OCI-LY7 (cell line): ENCODE data around the gene QRFP. TPM values are rescaled to one million over a fixed set of nuclear protein-coding genes. Genes with fewer than 3 reads are reported as not detected.

Experiments
- BruUV-seq: library from RNA; stranded (reverse); fragments of 400-500 nt; replicated peaks from 2 replicates; lab custom pipeline; 2021; lab: Mats Ljungman, UMichigan
- CTCF ChIA-PET: fragments of 300-600 bp; sonication (Branson Sonifier 250); formaldehyde crosslinking; loops from one replicate; lab custom pipeline; 2022; ENCODE audit warnings: antibody characterized with exemption; ENCODE audit not compliant: unreplicated experiment; lab: Charles Lee
- POLR2A ChIA-PET: fragments of 300-600 bp; sonication (Branson Sonifier 250); formaldehyde crosslinking; loops from one replicate; lab custom pipeline; 2022; ENCODE audit warnings: antibody characterized with exemption; lab: Charles Lee
- DNase-seq: peaks from one replicate; pipeline ENCODE4 v3.0.0-alpha.2; 2015; ENCODE audit warnings: low spot score
- H2AFZ ChIP-seq: fragments of 200-600 bp; sonication (generic), shearing (Covaris generic); 2 replicates; pipeline ENCODE4 v1.6.1; 2014; ENCODE audit warnings: mild to moderate bottlenecking, antibody characterized with exemption, low read length, moderate library complexity
- H3K27ac ChIP-seq: fragments of 200-600 bp; sonication (generic); 2 replicates; pipeline ENCODE4 v1.5.1; 2014; ENCODE audit warnings: mixed run types, low read depth, mild to moderate bottlenecking, moderate library complexity, low read length, inconsistent platforms; ENCODE audit not compliant: poor library complexity, severe bottlenecking
- H3K36me3 ChIP-seq: fragments of 200-600 bp; sonication (generic); 2 replicates; pipeline ENCODE4 v1.6.1; 2014; ENCODE audit warnings: mild to moderate bottlenecking, antibody characterized with exemption, low read length, moderate library complexity, mixed read lengths; ENCODE audit not compliant: insufficient read depth
- H3K4me1 ChIP-seq: fragments of 200-600 bp; sonication (generic); 2 replicates; pipeline ENCODE4 v1.5.1; 2014; ENCODE audit warnings: mild to moderate bottlenecking, low read length; ENCODE audit not compliant: insufficient read depth, poor library complexity, severe bottlenecking
- H3K4me2 ChIP-seq: fragments of 200-600 bp; sonication (generic); 2 replicates; pipeline ENCODE4 v1.6.1; 2014; ENCODE audit warnings: mild to moderate bottlenecking, low read length
- H3K4me3 ChIP-seq: fragments of 200-600 bp; sonication (generic); 2 replicates; pipeline ENCODE4 v1.5.1; 2014; ENCODE audit warnings: mild to moderate bottlenecking, low read depth, low read length; ENCODE audit not compliant: poor library complexity, severe bottlenecking
- H3K79me2 ChIP-seq: fragments of 200-600 bp; sonication (generic); 2 replicates; pipeline ENCODE4 v1.6.1; 2016; ENCODE audit warnings: low read depth, mild to moderate bottlenecking, low read length, moderate library complexity, mixed read lengths; ENCODE audit not compliant: insufficient read depth
- H3K9me2 ChIP-seq: fragments of 200-600 bp; sonication (generic); 2 replicates; pipeline ENCODE4 v1.6.1; 2016; ENCODE audit warnings: mild to moderate bottlenecking, low read length, mixed read lengths; ENCODE audit not compliant: insufficient read depth
- H3K9me3 ChIP-seq: fragments of 200-600 bp; sonication (generic); 2 replicates; pipeline ENCODE4 v1.6.1; 2014; ENCODE audit warnings: mild to moderate bottlenecking, mixed run types, low read length, mixed read lengths
- H4K20me1 ChIP-seq: fragments of 200-600 bp; sonication (generic); 2 replicates; pipeline ENCODE4 v1.6.1; 2014; ENCODE audit warnings: mild to moderate bottlenecking, antibody characterized with exemption, low read length, moderate library complexity, mixed read lengths; ENCODE audit not compliant: insufficient read depth
- CTCF ChIP-seq: fragments of 200-600 bp; sonication (generic); conservative IDR thresholded peaks from 2 replicates; pipeline ENCODE4 v1.5.1; 2014; ENCODE audit warnings: mild to moderate bottlenecking, antibody characterized with exemption, low read length, moderate library complexity, mixed read lengths
- EZH2phosphoT487 ChIP-seq: fragments of 200-600 bp; sonication (generic); IDR thresholded peaks from 2 replicates; pipeline ENCODE4 v1.6.1; 2018; ENCODE audit warnings: low read depth, borderline replicate concordance, mild to moderate bottlenecking, mixed run types, antibody characterized with exemption, low read length, moderate library complexity, mixed read lengths
- intact Hi-C: fragments of 100-400 bp; cut with micrococcal nuclease; formaldehyde crosslinking; loops from one replicate; pipeline ENCODE4 v1.10.0; 2022; ENCODE audit not compliant: unreplicated experiment
- total RNA-seq, 2 experiments: library from RNA; depleted of rRNA in 1 of 2; stranded (reverse); fragments of >200 nt in 1 of 2; shearing (Covaris generic) in 1 of 2; gene quantifications; 2 replicates each; pipeline ENCODE4 v1.2.3, GENCODE V29; 2014 to 2022

QRFP gene
- total RNA-seq, 2 experiments from 2014 or later: not detected

- TF ChIP-seq EZH2phosphoT487 (no peak), CTCF (no peak)
- H3K9me2 ChIP-seq: no peaks in the 10 kb centered on the region
- POLR2A ChIA-PET: interaction anchor here (0.6 kb wide), 1 partner anchor 33 kb away, joined by 4 read pairs; no protein-coding TSS in a partner anchor
- H3K4me2 ChIP-seq: no peak overlapping the region
- no peaks in the 10 kb centered on the region for H3K79me2 ChIP-seq
- H3K27ac ChIP-seq: no peak overlapping the region
- no peak overlapping the region for H2AFZ ChIP-seq
- no peaks in the 10 kb centered on the region for H3K4me1 ChIP-seq
- H3K36me3 ChIP-seq: no peaks in the 10 kb centered on the region
- BruUV-seq: no TSS peak
- no peaks in the 10 kb centered on the region for H3K9me3 ChIP-seq
- CTCF ChIA-PET: no interaction called here
- no peak for DNase-seq
- no peak overlapping the region for H3K4me3 ChIP-seq
- intact Hi-C loops: no loop called here
- H4K20me1 ChIP-seq: no peaks in the 10 kb centered on the region
Observed at GRCh38 chr9:130922893-130923610, 26.4 kb upstream of the QRFP start.

- TF ChIP-seq CTCF (no peak), EZH2phosphoT487 (no peak)
- no peak for DNase-seq
- POLR2A ChIA-PET: no interaction called here
- BruUV-seq: no TSS peak
- no peak overlapping the region for H3K4me2 ChIP-seq
- CTCF ChIA-PET: no interaction called here
- no peaks in the 10 kb centered on the region for H3K79me2 ChIP-seq
- no peak overlapping the region for H3K4me3 ChIP-seq
- H3K9me2 ChIP-seq: no peaks in the 10 kb centered on the region
- intact Hi-C loops: no loop called here
- no peaks in the 10 kb centered on the region for H3K36me3 ChIP-seq
- H3K4me1 ChIP-seq: no peaks in the 10 kb centered on the region
- no peak overlapping the region for H2AFZ ChIP-seq
- H3K9me3 ChIP-seq: no peaks in the 10 kb centered on the region
- H3K27ac ChIP-seq: no peak overlapping the region
- no peaks in the 10 kb centered on the region for H4K20me1 ChIP-seq
Observed at GRCh38 chr9:130921989-130922892, 25.6 kb upstream of the QRFP start.
